ENCODE data around the gene PIH1D1.
A peak's percentile ranks its signal among the peaks of the same experiment; 100 is the strongest.
"Not testable (repeated sequence)": the region's sequence is repeated elsewhere in the genome, so short reads cannot be mapped to it uniquely, and the experiment has no call there.

The PIH1D1 gene

DNA sequence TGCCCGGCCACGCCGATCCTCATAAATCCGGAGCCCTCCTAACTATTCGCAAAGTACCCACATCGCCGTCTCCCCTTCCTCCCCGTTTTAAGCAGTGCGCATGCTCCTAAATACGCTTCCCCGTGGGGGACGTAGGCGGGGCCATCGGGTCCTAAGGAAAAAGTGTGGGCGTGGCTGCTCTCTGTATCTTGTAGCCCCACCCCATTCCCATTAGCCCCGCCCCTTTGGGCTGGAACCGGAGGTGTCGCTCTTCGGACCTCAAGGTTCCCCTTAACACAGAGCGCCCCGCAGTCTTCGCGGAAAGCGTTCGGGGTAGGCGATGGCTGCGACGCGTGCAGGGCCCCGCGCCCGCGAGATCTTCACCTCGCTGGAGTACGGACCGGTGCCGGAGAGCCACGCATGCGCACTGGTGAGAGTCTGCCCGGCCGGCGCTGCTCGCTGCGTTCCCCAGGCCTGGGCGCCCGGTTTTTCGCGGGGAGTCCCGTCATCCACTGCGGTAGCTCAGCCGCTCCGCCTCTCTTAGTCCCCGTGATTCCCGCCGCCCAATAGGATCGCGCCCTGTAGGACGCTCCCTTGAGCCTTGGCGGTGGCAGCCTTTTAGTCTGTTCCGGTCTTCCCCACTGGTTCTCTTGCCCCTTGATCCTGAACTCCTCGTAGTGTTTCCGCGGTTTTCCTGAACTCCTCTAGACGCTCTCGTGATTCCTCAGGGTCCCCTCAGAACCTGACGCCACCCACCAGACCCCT, 1.6 kb upstream of the PIH1D1 start, which contains the start of gene ALDH16A1:
TSS of gene ALDH16A1 (plus strand) at position 213 of the 744 bp plus-strand sequence. CDS start at position 320, 107 bp downstream.
- peak; percentile 94 for DNase-seq

DNA sequence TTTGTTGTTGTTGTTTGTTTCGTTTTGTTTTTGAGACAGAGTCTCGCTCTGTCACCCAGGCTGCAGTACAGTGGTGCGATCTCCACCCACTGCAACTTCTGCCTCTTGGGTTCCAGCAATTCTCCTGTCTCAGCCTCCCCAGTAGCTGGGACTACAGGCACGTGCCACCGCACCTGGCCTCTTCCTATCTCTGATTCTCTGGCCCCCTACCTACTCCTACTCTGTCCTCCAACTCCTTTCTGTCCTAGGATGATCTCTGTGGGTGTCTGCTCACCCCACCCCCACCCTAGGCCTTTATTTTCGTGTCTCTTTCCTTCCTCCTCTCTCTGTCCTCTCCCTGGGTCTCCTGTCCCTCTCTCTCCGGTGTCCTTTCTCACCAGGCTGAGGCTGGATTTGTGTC, 1.2 kb downstream of the PIH1D1 start:
- DNase-seq: no peak

GRCh38 chr19:49448432-49448786, 3.2 kb downstream of the PIH1D1 start:
- DNase-seq: no peak

- no peak for DNase-seq
Observed at GRCh38 chr19:49447485-49448431, 3.9 kb downstream of the PIH1D1 start.

GRCh38 chr19:49445997-49446396, 5.6 kb downstream of the PIH1D1 start:
- DNase-seq: no peak

DNA sequence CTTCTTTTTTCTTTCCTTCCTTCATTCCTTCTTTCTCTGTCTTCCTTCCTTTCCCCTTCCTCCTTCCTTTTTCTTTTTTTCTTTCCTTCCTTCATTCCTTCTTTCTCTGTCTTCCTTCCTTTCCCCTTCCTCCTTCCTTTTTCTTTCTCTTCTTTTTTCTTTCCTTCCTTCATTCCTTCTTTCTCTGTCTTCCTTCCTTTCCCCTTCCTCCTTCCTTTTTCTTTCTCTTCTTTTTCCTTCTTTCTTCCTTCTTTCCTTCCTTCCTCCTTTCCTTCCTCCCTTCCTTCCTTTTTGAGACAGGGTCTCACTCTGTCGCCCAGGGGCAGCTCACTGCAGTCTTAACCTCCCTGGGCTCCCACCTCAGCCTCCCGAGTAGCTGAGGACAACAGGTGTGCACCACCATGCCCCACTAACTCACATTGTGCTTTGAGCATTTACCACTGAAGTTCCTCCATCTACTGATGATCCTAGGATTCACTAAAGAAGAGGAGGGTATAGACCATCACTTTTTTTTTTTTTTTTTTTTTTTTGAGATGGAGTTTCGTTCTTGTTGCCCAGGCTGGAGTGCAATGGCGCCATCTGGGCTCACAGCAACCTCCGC, 7.4 kb downstream of the PIH1D1 start:
- not testable (repeated sequence) for DNase-seq

DNA sequence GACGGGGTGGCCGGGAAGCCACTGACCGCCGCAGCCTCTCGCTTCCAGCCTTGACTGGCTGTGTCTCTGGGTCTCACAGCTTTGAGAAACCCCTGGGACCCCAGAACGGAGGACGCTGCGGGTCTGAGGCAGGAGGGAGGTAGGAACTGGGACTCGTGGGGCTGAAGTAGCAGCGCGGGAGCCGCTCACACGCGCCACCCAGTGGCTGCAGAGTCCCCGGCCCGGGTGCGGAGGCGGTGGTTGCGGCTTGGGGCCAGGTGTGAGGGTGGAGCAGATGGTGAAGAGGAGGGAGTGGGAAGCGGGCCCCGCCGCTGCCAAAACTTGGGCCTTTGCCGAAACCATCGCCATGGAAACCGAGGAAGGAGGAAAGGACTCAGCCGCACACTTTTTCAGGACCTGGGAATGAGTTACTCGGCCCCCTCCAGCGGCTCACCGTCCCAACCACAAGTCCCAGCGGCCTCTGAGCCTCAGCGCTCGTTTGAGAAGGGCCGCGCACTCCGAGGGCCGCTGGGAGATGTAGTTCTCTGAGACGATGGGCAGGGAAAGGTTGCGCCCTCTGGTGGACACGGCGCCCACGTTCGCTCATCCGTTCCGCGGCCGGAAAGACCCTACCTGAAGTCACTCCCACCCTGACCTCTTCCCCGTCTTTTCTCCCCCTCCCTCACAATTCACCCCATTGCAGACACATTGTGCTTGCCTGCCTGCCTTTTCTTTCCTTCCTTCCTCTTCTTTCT, 8.1 kb downstream of the PIH1D1 start:
- DNase-seq: peak; percentile 83

- no peak for DNase-seq
Observed at GRCh38 chr19:49442771-49443365, 8.7 kb downstream of the PIH1D1 start.

DNA sequence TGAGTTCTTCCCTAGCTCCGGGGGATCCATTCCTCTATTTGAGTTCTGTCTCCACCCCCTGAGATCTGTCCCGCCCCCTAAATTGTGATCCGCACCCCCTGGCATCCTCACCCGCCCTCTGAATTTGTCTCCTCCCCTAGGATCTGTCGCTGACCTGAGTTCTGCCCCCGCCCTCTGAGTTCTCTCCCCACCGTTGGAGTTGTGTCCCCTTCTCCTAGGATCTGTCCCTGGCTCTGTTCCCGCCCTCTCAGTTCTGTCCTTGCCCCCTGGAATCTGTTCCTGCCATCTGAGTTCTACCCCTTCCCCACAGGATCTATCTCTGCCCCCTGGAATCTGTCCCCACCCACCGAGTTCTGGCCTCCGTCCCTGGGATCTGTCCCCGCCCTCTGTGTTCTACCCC, 9.3 kb downstream of the PIH1D1 start:
- no peak for DNase-seq

DNA sequence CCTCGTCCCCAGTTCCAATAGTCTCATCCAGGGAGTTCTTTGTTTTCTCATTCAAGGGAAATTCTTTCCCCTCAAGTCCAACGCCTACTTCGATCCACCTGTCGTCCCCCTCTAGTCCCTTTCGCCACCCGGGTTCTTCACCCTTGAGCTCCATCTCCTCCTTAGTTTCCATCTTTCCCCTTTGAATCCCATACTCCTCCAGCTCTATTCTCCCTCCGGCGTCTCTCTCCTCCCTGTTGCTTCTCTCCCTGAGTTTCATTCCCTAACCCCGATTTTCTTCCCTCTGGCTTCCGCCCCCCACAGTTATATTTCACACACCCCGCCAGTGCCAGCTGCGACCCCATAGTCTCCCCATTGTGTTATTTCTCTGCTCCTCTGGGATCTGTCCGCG, 9.7 kb downstream of the PIH1D1 start:
- no peak for DNase-seq

GRCh38 chr19:49441210-49441959, 10.2 kb downstream of the PIH1D1 start, which contains the start of gene SLC17A7:
Gene SLC17A7, minus strand, starts transcription at chr19:49441527. Its CDS starts 148 bp downstream, at chr19:49441379.
- no peak for DNase-seq

- no peak for DNase-seq
Observed at GRCh38 chr19:49440439-49441209, 11.0 kb downstream of the PIH1D1 start.

GRCh38 chr19:49439836-49440235, 11.8 kb downstream of the PIH1D1 start:
- DNase-seq: no peak

DNA sequence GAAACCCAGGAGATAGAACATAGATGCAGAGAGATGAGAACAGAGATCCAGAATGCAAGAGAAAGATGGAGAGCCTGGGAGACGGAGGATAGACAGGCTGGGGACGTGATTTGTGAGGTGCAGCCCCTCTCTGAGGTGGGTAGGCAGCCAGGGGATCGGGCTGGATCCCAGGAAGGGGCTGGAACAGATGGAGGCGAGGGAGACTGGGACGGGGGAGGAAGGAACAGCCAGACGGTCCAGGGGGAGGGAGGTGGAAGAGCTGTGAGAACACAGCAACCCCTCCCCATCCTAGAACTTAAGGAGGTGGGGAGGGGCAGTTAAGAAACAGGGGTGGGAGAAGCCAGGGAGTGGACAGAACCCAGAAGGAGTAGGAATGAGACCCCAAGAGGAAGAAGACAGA, 13.4 kb downstream of the PIH1D1 start:
- DNase-seq: no peak

GRCh38 chr19:49437231-49437630, 14.4 kb downstream of the PIH1D1 start:
- DNase-seq: no peak

- DNase-seq: no peak
Observed at GRCh38 chr19:49436381-49437017, 15.1 kb downstream of the PIH1D1 start.

GRCh38 chr19:49435670-49436069, 15.9 kb downstream of the PIH1D1 start:
- DNase-seq: no peak

- no peak for DNase-seq
Observed at GRCh38 chr19:49434907-49435583, 16.6 kb downstream of the PIH1D1 start.

- no peak for DNase-seq
Observed at GRCh38 chr19:49433240-49433901, 18.2 kb downstream of the PIH1D1 start.

Measured in NCI-H1092 (cell line).